GM12878 (cell line): ENCODE measurements around the gene ACTL7A. TPM values are rescaled to one million over a fixed set of nuclear protein-coding genes. Genes with fewer than 3 reads are reported as not detected.

Source experiments
- ATAC-seq: fragments of 200-7000 bp; cut with Tn5 transposase; 3 replicates; pipeline ENCODE4 v1.9.1; 2020; ENCODE audit warnings: mild to moderate bottlenecking, moderate library complexity
- BruUV-seq: library from RNA; stranded (reverse); fragments of 400-500 nt; replicated peaks from 2 replicates; lab custom pipeline; 2021; lab: Mats Ljungman, UMichigan
- CTCF ChIA-PET: fragments of 300-600 bp; sonication (Branson Sonifier 250); formaldehyde crosslinking; extraction: SDS; loops from one replicate; lab custom pipeline; 2021; ENCODE audit warnings: inconsistent platforms; lab: Yijun Ruan, JAX
- POLR2A ChIA-PET: fragments of 350-600 bp; formaldehyde crosslinking; extraction: SDS; loops from one replicate; lab custom pipeline; 2021; ENCODE audit warnings: inconsistent platforms; lab: Charles Lee
- RAD21 ChIA-PET: fragments of 300-600 bp; sonication (Branson Sonifier 250); formaldehyde crosslinking; loops from one replicate; lab custom pipeline; 2023; ENCODE audit warnings: antibody characterized with exemption; ENCODE audit not compliant: unreplicated experiment; lab: Charles Lee
- SMC1A ChIA-PET: fragments of 300-600 bp; sonication (Branson Sonifier 250); formaldehyde crosslinking; loops from one replicate; lab custom pipeline; 2023; ENCODE audit not compliant: unreplicated experiment, uncharacterized antibody; lab: Charles Lee
- DNase-seq: peaks from one replicate; pipeline ENCODE4 v3.0.0-alpha.2; 2011; ENCODE audit warnings: low read depth, low spot score
- FAIRE-seq: peaks from 3 replicates; lab custom pipeline; 2011; peaks lifted over from hg19 to GRCh38; lab: Jason Lieb, UNC
- H2AFZ ChIP-seq: 2 replicates; pipeline ENCODE4 v1.6.0; 2011; ENCODE audit warnings: low read depth, low read length, control low read depth; ENCODE audit not compliant: control insufficient read depth
- H3K27ac ChIP-seq: 2 replicates; pipeline ENCODE4 v1.5.1; 2011; ENCODE audit warnings: control low read depth; ENCODE audit not compliant: control insufficient read depth, insufficient read depth
- H3K27me3 ChIP-seq, 2 experiments: replicated peaks in 1 of 2; 2 replicates each; pipeline versions ENCODE4 v1.6.0 to v1.6.1; 2011; ENCODE audit warnings: low read length in 1 of 2; ENCODE audit not compliant: control insufficient read depth in 2 of 2, insufficient read depth in 2 of 2
- H3K36me3 ChIP-seq, 2 experiments: 2 replicates each; pipeline ENCODE4 v1.5.1; 2011; ENCODE audit warnings: low read length in 1 of 2; ENCODE audit not compliant: control insufficient read depth in 2 of 2, insufficient read depth in 2 of 2
- H3K4me1 ChIP-seq: 2 replicates; pipeline ENCODE4 v1.6.1; 2011; ENCODE audit warnings: mild to moderate bottlenecking, low read length, moderate library complexity, mixed read lengths; ENCODE audit not compliant: control insufficient read depth, insufficient read depth
- H3K4me2 ChIP-seq: 2 replicates; pipeline ENCODE4 v1.6.0; 2011; ENCODE audit warnings: control low read depth; ENCODE audit not compliant: control insufficient read depth, insufficient read depth
- H3K4me3 ChIP-seq: fragments of 200-600 bp; sonication (generic); 2 replicates; pipeline ENCODE4 v1.5.1; 2016
- H3K79me2 ChIP-seq: 2 replicates; pipeline ENCODE4 v1.6.0; 2011; ENCODE audit warnings: low read length; ENCODE audit not compliant: control insufficient read depth, insufficient read depth
- H3K9ac ChIP-seq: 2 replicates; pipeline ENCODE4 v1.8.0; 2011; ENCODE audit warnings: low read length, control low read depth, mixed read lengths; ENCODE audit not compliant: control insufficient read depth, insufficient read depth
- H3K9me3 ChIP-seq: replicated peaks from 3 replicates; pipeline ENCODE4 v1.5.1; 2011; ENCODE audit warnings: mild to moderate bottlenecking, low read length; ENCODE audit not compliant: control insufficient read depth, insufficient read depth
- H4K20me1 ChIP-seq: 2 replicates; pipeline ENCODE4 v1.6.0; 2011; ENCODE audit not compliant: control insufficient read depth, insufficient read depth
- BCL11A ChIP-seq: IDR thresholded peaks from 2 replicates; pipeline ENCODE4 v1.6.1; 2011; ENCODE audit warnings: low read depth, low read length
- E2F4 ChIP-seq: IDR thresholded peaks from 2 replicates; pipeline ENCODE4 v1.6.1; 2012; ENCODE audit warnings: low read depth, low read length, improper control_type of control experiment
- JUNB ChIP-seq: IDR thresholded peaks from 2 replicates; pipeline ENCODE4 v1.6.1; 2016; ENCODE audit warnings: antibody characterized with exemption, mild to moderate bottlenecking
- MEF2A ChIP-seq: IDR thresholded peaks from 2 replicates; pipeline ENCODE4 v1.6.1; 2011; ENCODE audit warnings: low read depth, mild to moderate bottlenecking, low read length, moderate library complexity; ENCODE audit not compliant: insufficient read depth
- NR2F1 ChIP-seq: fragments of 450-650 bp; conservative IDR thresholded peaks from 2 replicates; pipeline ENCODE4 v1.6.1; 2017; ENCODE audit warnings: mild to moderate bottlenecking
- RB1 ChIP-seq: fragments of 450-650 bp; formaldehyde crosslinking; IDR thresholded peaks from 2 replicates; pipeline ENCODE4 v1.6.1; 2017; ENCODE audit warnings: mild to moderate bottlenecking, borderline replicate concordance
- TCF7 ChIP-seq: IDR thresholded peaks from 2 replicates; pipeline ENCODE4 v1.6.1; 2014; ENCODE audit warnings: antibody characterized with exemption, borderline replicate concordance
- ZNF687 ChIP-seq: fragments of 450-650 bp; IDR thresholded peaks from 2 replicates; pipeline ENCODE4 v1.6.1; 2017; ENCODE audit warnings: mild to moderate bottlenecking, moderate library complexity
- WGBS: methylation state at CpG from one replicate; pipeline ENCODE4 v1.1.6; 2016; ENCODE audit warnings: low lambda C conversion rate; ENCODE audit not compliant: insufficient replicate concordance, insufficient coverage; ENCODE audit errors: missing lambda C conversion rate; 5-methylcytosine and 5-hydroxymethylcytosine counted together
- in situ Hi-C: fragments of 300-500 bp; cut with MboI; formaldehyde crosslinking; loops from 9 replicates; pipeline ENCODE4 v1.14.3; 2018; ENCODE audit warnings: mixed read lengths
- intact Hi-C: fragments of 100-400 bp; cut with micrococcal nuclease; formaldehyde crosslinking; loops from one replicate; pipeline ENCODE4 v1.14.2; 2022; ENCODE audit not compliant: unreplicated experiment
- polyA plus RNA-seq, 11 experiments: library from polyadenylated mRNA; depleted of rRNA in 4 of 11; unstranded in 6 of 11; stranded (reverse) in 5 of 11; fragments of >200 nt; fragmentation: Nextera tagmentation in 4 of 11; fragmentation: Illumina TruSeq in 1 of 11; extraction: Ambion mirVana in 4 of 11; extraction: Trizol in 1 of 11; gene quantifications; 1 replicate in 1 of 11; 2 replicates in 10 of 11; pipeline versions ENCODE4 v1.2.1 to v1.2.3, GENCODE V29; 2011 to 2016; ENCODE audit warnings: inconsistent platforms in 2 of 11, missing spikeins in 2 of 11, low read depth in 1 of 11
- total RNA-seq, 4 experiments: library from RNA; depleted of rRNA in 3 of 4; stranded (reverse); fragments of >200 nt in 3 of 4; fragmentation: Illumina TruSeq in 1 of 4; extraction: Trizol in 1 of 4; gene quantifications; 2 replicates each; pipeline versions ENCODE4 v1.2.1 to v1.2.3, GENCODE V29; 2013 to 2021
- TF ChIP-seq, protein P1 (sequence below): IDR thresholded peaks from 2 replicates; pipeline ENCODE4 v1.6.1; 2012; ENCODE audit warnings: low read depth, low read length, improper control_type of control experiment
- TF ChIP-seq, protein P2 (sequence below): fragments of 450-650 bp; IDR thresholded peaks from 2 replicates; pipeline ENCODE4 v1.6.1; 2017; ENCODE audit warnings: borderline replicate concordance
- TF ChIP-seq, protein P3 (sequence below): fragments of 450-650 bp; formaldehyde crosslinking; IDR thresholded peaks from 2 replicates; pipeline ENCODE4 v1.4.0; 2022; ENCODE audit warnings: mild to moderate bottlenecking, moderate library complexity

The ACTL7A gene
- total and polyA plus RNA-seq, 10 of the 15 experiments (the other 5 are each of a cell fraction or from before 2014, with no cell fraction given) = not detected

DNA sequence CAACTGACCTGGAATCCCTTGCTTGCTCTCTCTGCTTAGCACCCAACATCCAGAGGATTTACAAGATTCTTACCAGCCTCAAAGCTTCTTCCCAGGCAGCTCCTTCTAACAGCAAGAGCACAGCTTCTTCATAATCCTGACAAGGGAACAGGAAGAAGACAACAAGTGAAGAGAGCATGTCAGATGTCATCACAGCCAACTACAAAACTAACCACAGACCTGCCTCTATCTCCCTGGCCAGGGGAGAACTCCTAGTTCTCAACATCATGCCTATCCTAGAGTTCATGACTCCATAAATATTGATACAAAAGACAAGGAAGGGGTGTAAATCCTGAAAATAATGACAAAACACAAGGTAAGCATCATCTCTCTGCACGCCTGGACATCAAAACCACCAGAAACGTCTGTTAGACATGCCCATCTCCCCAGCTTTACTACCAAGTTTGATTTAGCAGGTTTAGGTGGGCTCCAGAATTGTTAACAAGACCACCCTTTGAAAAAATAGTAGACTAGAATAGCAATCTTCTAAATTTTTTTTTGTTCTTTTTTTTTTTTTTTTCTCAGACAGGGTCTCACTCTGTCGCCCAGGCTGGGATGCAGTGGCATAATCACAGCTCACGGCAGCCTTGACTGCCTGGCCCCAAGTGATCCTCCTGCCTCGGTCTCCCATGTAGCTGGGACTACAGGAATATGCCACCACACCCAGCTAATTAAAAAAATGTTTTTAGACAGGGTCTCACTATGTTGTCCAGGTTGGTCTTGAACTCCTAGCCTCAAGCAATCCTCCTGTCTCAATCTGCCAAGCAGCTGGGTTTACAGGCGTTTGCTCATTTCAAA is 20.2 kb downstream of the ACTL7A start:
- in situ Hi-C loops (no loop called here), intact Hi-C loops (no loop called here)
- CTCF ChIA-PET = interaction anchor here (0.6 to 1.2 kb wide), 3 partner anchors 10 to 560 kb away, joined by 4 read pairs; no protein-coding TSS in a partner anchor
- RAD21 ChIA-PET = no interaction called here
- WGBS = 100% methylated on average over 6 of the region's 6 CpGs
- no peak overlapping the region for H3K4me2 ChIP-seq
- H3K4me1 ChIP-seq = peaks cover 8% of the 10 kb centered on the region
- peaks cover 4 to 13% of the 10 kb centered on the region in 2 experiments for H3K36me3 ChIP-seq
- H3K27me3 ChIP-seq = no peaks in the 10 kb centered on the region
- no peak for FAIRE-seq
- H3K27ac ChIP-seq = no peak overlapping the region
- no peak for DNase-seq
- H3K79me2 ChIP-seq = no peaks in the 10 kb centered on the region
- no peaks in the 10 kb centered on the region for H4K20me1 ChIP-seq
- ATAC-seq = no peak
- no peak overlapping the region for H3K9ac ChIP-seq
- no peak overlapping the region for H3K4me3 ChIP-seq
- SMC1A ChIA-PET = no interaction called here
- no TSS peak for BruUV-seq
- POLR2A ChIA-PET = no interaction called here
- no peak overlapping the region for H2AFZ ChIP-seq
- no peaks in the 10 kb centered on the region for H3K9me3 ChIP-seq
- no peak for TF ChIP-seq E2F4
- TF ChIP-seq ZNF687 = no peak
- TF ChIP-seq, protein P1, sequence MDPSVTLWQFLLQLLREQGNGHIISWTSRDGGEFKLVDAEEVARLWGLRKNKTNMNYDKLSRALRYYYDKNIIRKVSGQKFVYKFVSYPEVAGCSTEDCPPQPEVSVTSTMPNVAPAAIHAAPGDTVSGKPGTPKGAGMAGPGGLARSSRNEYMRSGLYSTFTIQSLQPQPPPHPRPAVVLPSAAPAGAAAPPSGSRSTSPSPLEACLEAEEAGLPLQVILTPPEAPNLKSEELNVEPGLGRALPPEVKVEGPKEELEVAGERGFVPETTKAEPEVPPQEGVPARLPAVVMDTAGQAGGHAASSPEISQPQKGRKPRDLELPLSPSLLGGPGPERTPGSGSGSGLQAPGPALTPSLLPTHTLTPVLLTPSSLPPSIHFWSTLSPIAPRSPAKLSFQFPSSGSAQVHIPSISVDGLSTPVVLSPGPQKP = no peak
- TF ChIP-seq, protein P2, sequence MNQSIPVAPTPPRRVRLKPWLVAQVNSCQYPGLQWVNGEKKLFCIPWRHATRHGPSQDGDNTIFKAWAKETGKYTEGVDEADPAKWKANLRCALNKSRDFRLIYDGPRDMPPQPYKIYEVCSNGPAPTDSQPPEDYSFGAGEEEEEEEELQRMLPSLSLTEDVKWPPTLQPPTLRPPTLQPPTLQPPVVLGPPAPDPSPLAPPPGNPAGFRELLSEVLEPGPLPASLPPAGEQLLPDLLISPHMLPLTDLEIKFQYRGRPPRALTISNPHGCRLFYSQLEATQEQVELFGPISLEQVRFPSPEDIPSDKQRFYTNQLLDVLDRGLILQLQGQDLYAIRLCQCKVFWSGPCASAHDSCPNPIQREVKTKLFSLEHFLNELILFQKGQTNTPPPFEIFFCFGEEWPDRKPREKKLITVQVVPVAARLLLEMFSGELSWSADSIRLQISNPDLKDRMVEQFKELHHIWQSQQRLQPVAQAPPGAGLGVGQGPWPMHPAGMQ = no peak
- TF ChIP-seq, protein P3, sequence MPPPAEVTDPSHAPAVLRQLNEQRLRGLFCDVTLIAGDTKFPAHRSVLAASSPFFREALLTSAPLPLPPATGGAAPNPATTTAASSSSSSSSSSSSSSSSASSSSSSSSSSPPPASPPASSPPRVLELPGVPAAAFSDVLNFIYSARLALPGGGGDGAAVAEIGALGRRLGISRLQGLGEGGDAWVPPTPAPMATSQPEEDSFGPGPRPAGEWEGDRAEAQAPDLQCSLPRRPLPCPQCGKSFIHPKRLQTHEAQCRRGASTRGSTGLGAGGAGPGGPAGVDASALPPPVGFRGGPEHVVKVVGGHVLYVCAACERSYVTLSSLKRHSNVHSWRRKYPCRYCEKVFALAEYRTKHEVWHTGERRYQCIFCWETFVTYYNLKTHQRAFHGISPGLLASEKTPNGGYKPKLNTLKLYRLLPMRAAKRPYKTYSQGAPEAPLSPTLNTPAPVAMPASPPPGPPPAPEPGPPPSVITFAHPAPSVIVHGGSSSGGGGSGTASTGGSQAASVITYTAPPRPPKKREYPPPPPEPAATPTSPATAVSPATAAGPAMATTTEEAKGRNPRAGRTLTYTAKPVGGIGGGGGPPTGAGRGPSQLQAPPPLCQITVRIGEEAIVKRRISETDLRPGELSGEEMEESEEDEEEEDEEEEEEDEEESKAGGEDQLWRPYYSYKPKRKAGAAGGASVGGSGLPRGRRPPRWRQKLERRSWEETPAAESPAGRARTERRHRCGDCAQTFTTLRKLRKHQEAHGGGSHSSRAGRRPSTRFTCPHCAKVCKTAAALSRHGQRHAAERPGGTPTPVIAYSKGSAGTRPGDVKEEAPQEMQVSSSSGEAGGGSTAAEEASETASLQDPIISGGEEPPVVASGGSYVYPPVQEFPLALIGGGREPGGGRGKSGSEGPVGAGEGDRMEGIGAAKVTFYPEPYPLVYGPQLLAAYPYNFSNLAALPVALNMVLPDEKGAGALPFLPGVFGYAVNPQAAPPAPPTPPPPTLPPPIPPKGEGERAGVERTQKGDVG (CRISPR knock-in tag) = no peak
- TF ChIP-seq NR2F1 = no peak
- no peak for TF ChIP-seq MEF2A
- TF ChIP-seq TCF7 = no peak
- no peak for TF ChIP-seq JUNB
- no peak for TF ChIP-seq BCL11A
- TF ChIP-seq RB1 = no peak
